Measurements from ENCODE around the gene AFTPH.
"Not testable (repeated sequence)": the region's sequence is repeated elsewhere in the genome, so short reads cannot be mapped to it uniquely, and the experiment has no call there.

The AFTPH gene

GRCh38 chr2:64493788-64494187 lies 30.3 kb upstream of the AFTPH start:
- DNase-seq (ENCODE audit: low spot score) = no peak

DNA sequence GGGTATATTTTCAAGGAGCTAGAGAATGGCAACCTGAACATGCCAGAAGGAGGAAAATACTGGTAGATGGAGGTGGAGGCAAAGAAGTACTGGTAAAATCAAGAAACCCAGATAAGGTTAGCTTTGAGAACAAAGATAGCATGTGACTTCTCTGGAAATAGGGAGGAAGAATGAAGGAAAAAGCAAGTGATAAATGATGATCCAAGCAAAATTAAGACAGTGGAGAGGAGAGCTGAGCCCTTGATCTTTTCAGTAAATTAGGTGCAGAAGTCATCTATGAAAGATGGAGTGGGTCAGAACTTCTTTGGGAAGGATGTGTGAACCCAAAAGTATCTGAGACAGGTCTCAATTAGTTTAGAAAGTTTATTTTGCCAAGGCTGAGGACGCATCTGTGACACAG lies 25.7 kb upstream of the AFTPH start:
- no peak for DNase-seq (ENCODE audit: low spot score)

DNA sequence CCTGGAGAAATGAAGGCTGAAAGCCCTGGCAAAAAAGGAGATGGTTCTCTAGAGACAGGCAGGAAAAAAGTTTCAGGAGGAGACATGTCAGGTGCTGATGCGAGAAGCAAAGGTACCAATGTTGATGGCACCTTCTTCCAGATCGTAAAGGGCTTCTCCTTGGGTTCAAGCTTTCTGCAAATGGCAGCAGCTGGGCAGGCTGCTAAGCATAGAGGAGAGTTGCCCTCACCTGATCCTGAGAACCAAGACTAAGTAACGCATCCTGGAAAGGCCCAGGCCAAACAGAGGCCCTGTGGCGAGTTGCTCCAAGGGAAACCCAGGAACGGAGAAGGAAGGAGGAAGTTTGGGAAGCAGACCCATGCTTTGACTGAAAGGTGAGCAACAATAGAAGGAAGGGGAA lies 23.6 kb upstream of the AFTPH start:
- no peak for DNase-seq (ENCODE audit: low spot score)

- no peak for DNase-seq (ENCODE audit: low spot score)
These were observed 22.2 kb upstream of the AFTPH start for GRCh38 chr2:64501946-64502345.

DNA sequence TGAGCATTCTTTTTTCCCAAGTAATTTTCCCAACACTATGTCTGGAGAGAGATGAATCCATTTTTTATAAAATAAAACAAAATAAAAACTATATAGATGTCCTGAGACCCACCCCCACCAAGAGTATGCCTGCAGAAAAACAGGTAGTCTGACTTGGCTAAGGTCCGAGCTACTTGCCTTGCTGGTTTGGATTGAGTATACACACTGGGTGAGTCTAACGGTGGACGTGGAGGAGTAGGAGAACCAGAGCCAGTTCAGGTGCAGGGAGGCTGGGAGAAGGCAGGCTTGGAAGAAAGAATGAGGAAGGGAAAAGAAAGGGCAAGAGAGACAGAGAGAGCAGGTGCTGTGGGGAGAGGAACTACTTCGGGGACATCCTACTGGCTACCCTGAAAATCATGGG lies 21.3 kb upstream of the AFTPH start:
- no peak for DNase-seq (ENCODE audit: low spot score)

GRCh38 chr2:64504774-64505720 lies 19.1 kb upstream of the AFTPH start:
- no peak for DNase-seq (ENCODE audit: low spot score)

GRCh38 chr2:64506686-64507085 lies 17.4 kb upstream of the AFTPH start:
- no peak for DNase-seq (ENCODE audit: low spot score)

DNA sequence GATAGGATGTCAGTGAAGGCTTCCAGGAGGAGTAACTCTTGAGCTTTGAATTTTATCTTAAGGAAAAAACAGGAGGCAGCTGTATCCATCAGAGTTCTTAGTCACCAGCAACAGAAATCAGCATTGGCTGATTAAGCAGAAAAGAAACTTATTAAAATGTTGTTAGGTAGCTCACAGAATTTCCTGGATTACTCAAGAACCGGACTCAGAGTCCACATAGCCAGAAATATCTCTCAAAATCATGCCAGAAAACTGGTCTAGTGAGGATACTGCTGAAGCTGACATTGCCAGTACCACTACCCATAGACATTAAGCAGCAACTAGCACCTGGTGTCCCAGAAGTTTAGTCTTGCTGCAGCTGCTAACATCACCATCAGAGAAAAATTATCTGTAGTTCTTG lies 10.1 kb upstream of the AFTPH start:
- no peak for DNase-seq (ENCODE audit: low spot score)

DNA sequence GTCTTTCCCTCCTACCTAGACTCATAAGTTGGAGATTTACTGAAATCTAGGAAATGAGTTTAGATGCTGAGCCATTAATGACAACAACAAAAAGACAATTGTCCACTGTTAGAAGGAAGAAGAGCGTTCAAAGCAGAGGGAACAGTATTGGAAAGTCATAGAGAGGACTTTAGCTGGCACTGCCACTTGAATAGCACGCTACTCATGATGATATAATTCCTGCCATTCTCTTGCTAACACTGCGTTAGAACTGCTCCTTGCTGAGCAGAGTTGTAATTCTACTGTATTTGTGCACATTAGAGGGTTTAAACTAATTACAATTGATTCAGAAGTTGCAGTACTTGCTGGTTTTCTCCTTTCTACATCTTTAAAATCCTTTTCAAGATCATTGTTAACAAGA lies 9.0 kb upstream of the AFTPH start:
- DNase-seq (ENCODE audit: low spot score) = no peak

- DNase-seq (ENCODE audit: low spot score) = no peak
These were observed 7.2 kb upstream of the AFTPH start for GRCh38 chr2:64516651-64517510.

GRCh38 chr2:64517511-64517884 lies 6.6 kb upstream of the AFTPH start:
- DNase-seq (ENCODE audit: low spot score) = no peak

- DNase-seq (ENCODE audit: low spot score) = peak; percentile 89
These were observed 1.2 kb upstream of the AFTPH start for GRCh38 chr2:64522843-64523428.

- peak; percentile 60 for DNase-seq (ENCODE audit: low spot score)
These were observed 632 bp downstream of the AFTPH start for GRCh38 chr2:64524604-64525316.

GRCh38 chr2:64525317-64525613 lies 1.1 kb downstream of the AFTPH start:
- no peak for DNase-seq (ENCODE audit: low spot score)

GRCh38 chr2:64526034-64526433 lies 1.9 kb downstream of the AFTPH start:
- no peak for DNase-seq (ENCODE audit: low spot score)

DNA sequence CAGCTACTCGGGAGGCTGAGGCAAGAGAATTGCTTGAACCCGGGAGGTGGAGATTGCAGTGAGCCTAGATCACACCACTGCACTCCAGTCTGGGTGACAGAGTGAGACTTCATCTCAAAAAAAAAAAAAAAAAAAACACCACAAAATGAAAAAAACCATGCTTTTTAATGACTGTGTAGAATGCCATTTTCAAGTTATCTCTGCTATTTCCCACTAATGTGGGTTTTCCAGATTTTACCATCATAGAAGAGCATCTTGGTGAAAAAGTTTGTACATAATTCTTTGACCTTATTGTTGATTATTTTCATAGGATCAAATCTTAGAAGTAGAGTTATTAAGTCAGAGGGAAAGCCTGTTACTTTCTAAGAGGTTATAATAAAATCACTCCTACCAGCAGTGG lies 6.8 kb downstream of the AFTPH start:
- DNase-seq (ENCODE audit: low spot score) = not testable (repeated sequence)

- no peak for DNase-seq (ENCODE audit: low spot score)
These were observed 7.9 kb downstream of the AFTPH start for GRCh38 chr2:64532030-64532429.

DNA sequence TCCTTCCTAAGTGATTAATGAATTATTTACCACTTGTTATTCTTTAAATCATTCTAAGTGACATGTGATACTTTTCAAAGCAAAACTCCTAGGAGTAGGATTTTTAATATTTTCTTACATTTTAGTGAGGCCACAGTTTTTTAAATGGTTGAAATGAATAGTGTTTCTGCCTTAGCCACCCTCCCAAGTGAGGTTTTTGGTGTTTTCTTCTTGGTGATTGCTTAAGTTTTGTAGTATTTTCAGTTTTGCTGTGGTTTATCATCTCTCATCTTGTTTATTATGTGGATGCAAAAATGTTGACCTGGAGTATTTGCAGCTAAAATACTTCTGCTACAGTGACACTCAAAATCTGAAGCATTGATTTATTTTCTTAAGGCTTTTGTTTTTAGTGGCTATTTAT lies 9.8 kb downstream of the AFTPH start:
- DNase-seq (ENCODE audit: low spot score) = no peak

GRCh38 chr2:64534363-64534762 lies 10.2 kb downstream of the AFTPH start:
- no peak for DNase-seq (ENCODE audit: low spot score)

GRCh38 chr2:64535024-64535423 lies 10.9 kb downstream of the AFTPH start:
- DNase-seq (ENCODE audit: low spot score) = no peak

DNA sequence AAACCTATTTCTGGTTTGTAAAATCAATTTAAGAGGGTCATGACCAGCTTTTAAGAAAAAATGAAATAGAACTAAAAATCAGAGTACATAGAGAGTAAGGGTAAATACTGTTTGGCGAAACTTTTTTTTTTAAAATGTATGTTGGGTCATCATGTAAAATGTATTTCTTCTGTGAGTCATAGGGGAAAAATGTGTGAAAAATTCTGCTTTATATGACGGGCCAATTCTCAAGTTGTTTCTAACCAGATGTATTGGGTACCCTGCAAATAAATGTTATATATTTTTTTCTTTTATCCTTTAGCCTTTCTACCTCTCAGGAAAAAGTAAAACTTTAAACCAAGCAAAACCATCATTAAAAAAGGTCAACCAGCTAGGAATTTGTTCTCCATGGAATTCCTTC lies 13.9 kb downstream of the AFTPH start:
- DNase-seq (ENCODE audit: low spot score) = no peak

DNA sequence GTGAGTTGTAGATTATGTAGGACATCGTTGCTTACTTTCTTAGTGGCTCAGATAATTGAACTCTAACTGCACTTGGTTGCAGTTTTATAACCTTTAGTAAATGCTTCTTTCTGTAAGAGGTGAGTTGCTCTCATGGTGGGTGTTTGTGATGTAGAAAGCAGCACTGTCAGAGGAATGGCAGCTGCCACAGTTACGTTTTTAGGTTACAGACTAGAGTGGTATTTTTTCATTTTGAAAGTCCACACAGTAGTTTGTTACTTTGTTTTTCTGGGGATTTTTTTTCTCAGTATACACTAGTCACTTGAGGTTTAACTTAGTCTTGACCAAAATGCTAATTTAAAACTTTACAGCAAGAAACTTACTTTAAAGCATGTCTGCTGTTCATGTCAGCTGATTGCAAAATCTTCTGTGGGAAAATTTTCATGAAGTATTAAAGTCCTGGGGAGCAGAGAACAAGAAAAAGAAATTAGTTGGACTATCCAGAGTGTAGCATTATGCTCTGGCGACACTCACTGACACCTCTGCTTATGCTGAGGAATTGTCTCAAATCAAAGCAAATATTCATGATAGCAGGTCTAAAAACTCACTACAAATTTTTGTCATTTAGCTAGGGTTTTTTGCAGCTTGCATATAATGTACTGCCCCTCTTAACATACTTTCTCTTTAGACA lies 14.8 kb downstream of the AFTPH start:
- DNase-seq (ENCODE audit: low spot score) = no peak

Measured in hematopoietic multipotent progenitor cell treated with erythropoietin and hydrocortisone succinate and interleukin-3 and kit ligand, for 17 days (in vitro differentiated cells).